Measurements from ENCODE around the gene HCRTR1. TPM values are rescaled to one million over a fixed set of nuclear protein-coding genes. Genes with fewer than 3 reads are reported as not detected.

The HCRTR1 gene
- total RNA-seq, 1 experiment from 2014 or later: not detected

DNA sequence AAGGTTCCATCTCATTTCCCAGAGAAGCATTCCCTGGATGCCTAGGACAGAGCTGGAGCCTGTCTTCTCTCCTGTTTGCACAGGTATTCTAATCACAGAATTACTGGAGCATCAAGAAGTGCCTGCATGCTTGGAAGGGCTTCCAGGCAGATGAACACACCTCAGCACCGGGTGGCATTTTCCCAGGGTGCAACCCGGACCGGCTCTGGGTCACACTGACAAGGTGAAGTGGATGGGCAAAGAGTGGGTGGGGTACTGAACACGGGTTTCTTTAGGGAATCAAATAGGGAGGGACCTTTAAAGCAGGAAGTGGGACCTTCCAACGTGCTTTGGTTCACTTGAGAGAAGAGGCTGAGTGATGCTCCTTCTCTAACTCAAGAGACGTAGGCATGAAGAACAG lies 34.3 kb downstream of the HCRTR1 start:
- Histone ChIP-seq H3K4me1 (ENCODE audit: insufficient read depth, low read length) (no peaks in the 10 kb centered on the region), H3K4me2 (ENCODE audit: low read length) (no peak overlapping the region), H4K20me1 (ENCODE audit: low read length) (no peaks in the 10 kb centered on the region), H3K4me3 (ENCODE audit: low read length) (no peak overlapping the region), H3K36me3 (ENCODE audit: low read depth, low read length) (no peaks in the 10 kb centered on the region), H3F3A (ENCODE audit: low read length, unreplicated experiment) (no peaks in the 10 kb centered on the region), H3K9me2 (replicated peaks; ENCODE audit: low read length) (no peaks in the 10 kb centered on the region), H3K79me2 (ENCODE audit: low read length) (no peaks in the 10 kb centered on the region), H3K9me3 (ENCODE audit: low read length) (no peaks in the 10 kb centered on the region), H3K9ac (ENCODE audit: low read length) (no peak overlapping the region), H3K27me3 (ENCODE audit: low read length) (no peaks in the 10 kb centered on the region), H3K27ac (ENCODE audit: low read length) (no peak overlapping the region), H2AFZ (ENCODE audit: low read length) (no peak overlapping the region)
- no peak for DNase-seq
- intact Hi-C loops (cut with micrococcal nuclease): no loop called here
- POLR2A ChIA-PET (ENCODE audit: unreplicated experiment): no interaction called here
- BruUV-seq (replicated peaks): no TSS peak
- TF ChIP-seq EZH2 (IDR thresholded peaks at IDR 0.05; ENCODE audit: low read length, unreplicated experiment) (no peak), CTCF (conservative IDR thresholded peaks at IDR 0.05; ENCODE audit: low read depth, low read length) (no peak), EZH2phosphoT487 (IDR thresholded peaks at IDR 0.05; ENCODE audit: borderline replicate concordance, low read length) (no peak)
- no peak for ATAC-seq
- CTCF ChIA-PET: no interaction called here

DNA sequence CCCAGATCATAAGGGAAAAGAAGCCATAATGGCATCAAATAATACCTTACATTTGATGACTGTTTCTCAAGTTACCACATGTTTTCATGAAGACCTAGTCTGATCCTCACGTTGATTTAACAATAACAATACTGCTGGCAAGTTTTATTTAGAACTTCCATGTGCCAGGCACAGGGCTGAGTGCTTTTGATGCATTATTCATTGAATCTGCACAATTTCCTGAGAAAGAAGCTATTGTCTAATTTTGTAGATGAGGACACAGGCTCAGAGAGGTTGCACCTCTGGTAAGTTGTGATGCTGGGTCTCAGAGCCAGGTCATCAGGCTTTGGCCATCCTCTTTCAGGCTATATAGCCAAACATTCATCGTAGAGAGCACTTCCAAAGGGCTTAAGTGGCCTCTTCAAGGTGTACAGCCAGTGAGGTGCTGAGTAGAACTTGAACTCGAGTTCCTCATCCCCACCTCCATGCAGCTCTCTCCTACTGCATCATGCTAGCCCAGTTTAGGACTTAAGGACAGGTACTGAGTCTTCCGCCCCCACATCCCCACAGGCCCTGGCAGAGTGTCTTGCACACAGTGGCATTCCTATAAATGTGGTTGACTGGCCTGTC lies 35.5 kb downstream of the HCRTR1 start:
- DNase-seq: no peak
- intact Hi-C loops (cut with micrococcal nuclease): no loop called here
- Histone ChIP-seq H3K27ac (ENCODE audit: low read length) (no peak overlapping the region), H3K9ac (ENCODE audit: low read length) (no peak overlapping the region), H3K4me1 (ENCODE audit: insufficient read depth, low read length) (no peaks in the 10 kb centered on the region), H2AFZ (ENCODE audit: low read length) (no peak overlapping the region), H4K20me1 (ENCODE audit: low read length) (no peaks in the 10 kb centered on the region), H3K79me2 (ENCODE audit: low read length) (no peaks in the 10 kb centered on the region), H3K9me3 (ENCODE audit: low read length) (no peaks in the 10 kb centered on the region), H3K4me2 (ENCODE audit: low read length) (no peak overlapping the region), H3K27me3 (ENCODE audit: low read length) (no peaks in the 10 kb centered on the region), H3K9me2 (replicated peaks; ENCODE audit: low read length) (no peaks in the 10 kb centered on the region), H3K4me3 (ENCODE audit: low read length) (no peak overlapping the region), H3K36me3 (ENCODE audit: low read depth, low read length) (no peaks in the 10 kb centered on the region), H3F3A (ENCODE audit: low read length, unreplicated experiment) (no peaks in the 10 kb centered on the region)
- ChIA-PET POLR2A (ENCODE audit: unreplicated experiment) (interaction anchor here (0.6 kb wide), 1 partner anchor 279 kb away, joined by 3 read pairs; no protein-coding TSS in a partner anchor), CTCF (interaction anchor here (0.6 kb wide), 1 partner anchor 27 kb away, joined by 3 read pairs; no protein-coding TSS in a partner anchor)
- TF ChIP-seq EZH2phosphoT487 (IDR thresholded peaks at IDR 0.05; ENCODE audit: borderline replicate concordance, low read length) (no peak), CTCF (conservative IDR thresholded peaks at IDR 0.05; ENCODE audit: low read depth, low read length) (no peak), EZH2 (IDR thresholded peaks at IDR 0.05; ENCODE audit: low read length, unreplicated experiment) (no peak)
- no peak for ATAC-seq
- no TSS peak for BruUV-seq (replicated peaks)

DNA sequence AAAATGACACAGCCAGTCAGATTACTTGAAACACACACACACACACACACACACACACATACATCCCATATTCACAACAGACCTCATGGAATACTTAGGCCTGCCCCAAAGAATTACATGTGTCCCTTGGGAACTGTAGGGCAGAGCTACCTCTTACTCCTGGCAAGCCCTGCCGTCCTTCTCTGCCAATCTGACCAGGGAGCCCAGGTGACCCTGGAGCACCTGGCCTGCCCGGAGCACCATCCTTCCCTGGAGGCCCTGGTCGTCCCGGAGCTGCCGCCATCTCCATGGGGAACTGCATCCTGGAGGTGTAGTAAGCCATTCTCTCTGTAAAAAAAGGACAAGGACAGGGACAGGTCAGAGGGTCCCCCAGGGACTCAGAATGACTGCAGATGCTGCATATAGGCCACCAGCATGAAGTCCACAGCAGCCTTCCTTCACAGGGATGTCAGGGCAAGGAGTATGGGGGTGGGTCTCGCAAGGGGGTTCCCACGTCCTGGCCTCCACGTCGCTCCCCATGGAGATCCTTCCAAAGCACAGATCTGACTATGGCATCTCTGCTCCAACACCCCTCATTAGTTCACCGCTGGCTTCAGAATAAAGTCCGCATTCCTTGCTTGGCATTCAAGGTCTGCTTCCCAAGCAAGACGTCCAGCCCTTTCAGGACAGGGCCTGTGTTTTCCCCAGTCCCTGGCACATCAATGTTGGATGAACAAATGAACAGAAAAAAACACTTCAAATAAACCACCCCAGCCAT lies 36.4 kb downstream of the HCRTR1 start:
- no TSS peak for BruUV-seq (replicated peaks)
- H3K36me3 ChIP-seq (ENCODE audit: low read depth, low read length): no peaks in the 10 kb centered on the region

More for the DNA sequence above, 36.4 kb downstream of the HCRTR1 start:
- Histone ChIP-seq H3F3A (ENCODE audit: low read length, unreplicated experiment) (no peaks in the 10 kb centered on the region), H3K9me2 (replicated peaks; ENCODE audit: low read length) (no peaks in the 10 kb centered on the region), H4K20me1 (ENCODE audit: low read length) (no peaks in the 10 kb centered on the region), H2AFZ (ENCODE audit: low read length) (no peak overlapping the region), H3K4me2 (ENCODE audit: low read length) (no peak overlapping the region), H3K27me3 (ENCODE audit: low read length) (no peaks in the 10 kb centered on the region), H3K27ac (ENCODE audit: low read length) (no peak overlapping the region), H3K4me1 (ENCODE audit: insufficient read depth, low read length) (no peaks in the 10 kb centered on the region), H3K79me2 (ENCODE audit: low read length) (no peaks in the 10 kb centered on the region), H3K4me3 (ENCODE audit: low read length) (no peak overlapping the region), H3K9me3 (ENCODE audit: low read length) (no peaks in the 10 kb centered on the region), H3K9ac (ENCODE audit: low read length) (no peak overlapping the region)
- ATAC-seq (no peak), DNase-seq (no peak)
- POLR2A ChIA-PET (ENCODE audit: unreplicated experiment): no interaction called here
- CTCF ChIA-PET: no interaction called here
- TF ChIP-seq CTCF (conservative IDR thresholded peaks at IDR 0.05; ENCODE audit: low read depth, low read length): no peak
- no peak for TF ChIP-seq EZH2 (IDR thresholded peaks at IDR 0.05; ENCODE audit: low read length, unreplicated experiment)
- TF ChIP-seq EZH2phosphoT487 (IDR thresholded peaks at IDR 0.05; ENCODE audit: borderline replicate concordance, low read length): no peak
- intact Hi-C loops (cut with micrococcal nuclease): no loop called here
